GM12878 (cell line): ENCODE data around the gene CNOT2. TPM values are rescaled to one million over a fixed set of nuclear protein-coding genes. Genes with fewer than 3 reads are reported as not detected.

Experiments
- ATF2 ChIP-seq: IDR thresholded peaks from 2 replicates; pipeline ENCODE4 v1.6.1; 2012; ENCODE audit warnings: low read length, inconsistent platforms
- ATF7 ChIP-seq: fragments of 450-650 bp; IDR thresholded peaks from 2 replicates; pipeline ENCODE4 v1.6.1; 2016; ENCODE audit warnings: low read depth, mild to moderate bottlenecking
- BACH1 ChIP-seq: fragments of 450-650 bp; IDR thresholded peaks from 2 replicates; pipeline ENCODE4 v1.6.1; 2017; ENCODE audit warnings: mild to moderate bottlenecking, borderline replicate concordance
- BMI1 ChIP-seq: fragments of 450-650 bp; IDR thresholded peaks from 2 replicates; pipeline ENCODE4 v1.6.1; 2016; ENCODE audit warnings: mild to moderate bottlenecking, moderate library complexity, borderline replicate concordance
- CBFB ChIP-seq: IDR thresholded peaks from 2 replicates; pipeline ENCODE4 v1.6.1; 2016; ENCODE audit warnings: antibody characterized with exemption, low read depth
- FOXM1 ChIP-seq: IDR thresholded peaks from 2 replicates; pipeline ENCODE4 v1.6.1; 2012; ENCODE audit warnings: low read depth, mild to moderate bottlenecking, inconsistent platforms, low read length, moderate library complexity
- GABPA ChIP-seq: IDR thresholded peaks from 2 replicates; pipeline ENCODE4 v1.6.1; 2014; ENCODE audit warnings: antibody characterized with exemption, low read depth, mild to moderate bottlenecking, inconsistent platforms
- HCFC1 ChIP-seq: fragments of 150-350 bp; IDR thresholded peaks from 2 replicates; pipeline ENCODE4 v1.6.1; 2014; ENCODE audit warnings: low read length
- HSF1 ChIP-seq: fragments of 150-350 bp; IDR thresholded peaks from 2 replicates; pipeline ENCODE4 v1.6.1; 2014; ENCODE audit warnings: mild to moderate bottlenecking, low read depth, low read length
- IKZF1 ChIP-seq: fragments of 450-650 bp; conservative IDR thresholded peaks from 2 replicates; pipeline ENCODE4 v1.6.1; 2017; ENCODE audit warnings: antibody characterized with exemption, mild to moderate bottlenecking
- MXI1 ChIP-seq: fragments of 150-350 bp; IDR thresholded peaks from 2 replicates; pipeline ENCODE4 v1.6.1; 2011; ENCODE audit warnings: low read depth, mild to moderate bottlenecking, inconsistent platforms, low read length, improper control_type of control experiment
- NBN ChIP-seq: fragments of 450-650 bp; IDR thresholded peaks from 2 replicates; pipeline ENCODE4 v1.6.1; 2016
- NFXL1 ChIP-seq: fragments of 450-650 bp; IDR thresholded peaks from 2 replicates; pipeline ENCODE4 v1.6.1; 2017; ENCODE audit warnings: antibody characterized with exemption, mild to moderate bottlenecking, borderline replicate concordance
- NFYA ChIP-seq: IDR thresholded peaks from 2 replicates; pipeline ENCODE4 v1.6.1; 2011; ENCODE audit warnings: low read depth, mild to moderate bottlenecking, low read length, improper control_type of control experiment, borderline replicate concordance
- PKNOX1 ChIP-seq: fragments of 450-650 bp; IDR thresholded peaks from 2 replicates; pipeline ENCODE4 v1.6.1; 2016; ENCODE audit warnings: mild to moderate bottlenecking
- RELB ChIP-seq: fragments of 450-650 bp; IDR thresholded peaks from 2 replicates; pipeline ENCODE4 v1.6.1; 2017; ENCODE audit warnings: low read depth, mild to moderate bottlenecking, moderate library complexity
- SMAD1 ChIP-seq: fragments of 450-650 bp; IDR thresholded peaks from 2 replicates; pipeline ENCODE4 v1.6.1; 2018; ENCODE audit warnings: mild to moderate bottlenecking, low read depth; ENCODE audit not compliant: partially characterized antibody
- ZNF217 ChIP-seq: fragments of 450-650 bp; IDR thresholded peaks from 2 replicates; pipeline ENCODE4 v1.6.1; 2017; ENCODE audit warnings: antibody characterized with exemption, mild to moderate bottlenecking
- ZNF384 ChIP-seq: IDR thresholded peaks from 2 replicates; pipeline ENCODE4 v1.6.1; 2012; ENCODE audit warnings: low read depth, mild to moderate bottlenecking, low read length, improper control_type of control experiment, borderline replicate concordance
- polyA plus RNA-seq, 11 experiments: library from polyadenylated mRNA; depleted of rRNA in 4 of 11; unstranded in 6 of 11; stranded (reverse) in 5 of 11; fragments of >200 nt; fragmentation: Nextera tagmentation in 4 of 11; fragmentation: Illumina TruSeq in 1 of 11; extraction: Ambion mirVana in 4 of 11; extraction: Trizol in 1 of 11; gene quantifications; 1 replicate in 1 of 11; 2 replicates in 10 of 11; pipeline versions ENCODE4 v1.2.1 to v1.2.3, GENCODE V29; 2011 to 2016; ENCODE audit warnings: inconsistent platforms in 2 of 11, missing spikeins in 2 of 11, low read depth in 1 of 11
- total RNA-seq, 4 experiments: library from RNA; depleted of rRNA in 3 of 4; stranded (reverse); fragments of >200 nt in 3 of 4; fragmentation: Illumina TruSeq in 1 of 4; extraction: Trizol in 1 of 4; gene quantifications; 2 replicates each; pipeline versions ENCODE4 v1.2.1 to v1.2.3, GENCODE V29; 2013 to 2021

Gene CNOT2
- total and polyA plus RNA-seq, 10 of the 15 experiments (the other 5 are each of a cell fraction or from before 2014, with no cell fraction given) = 37.9 to 127 (median 82.4) TPM

- TF ChIP-seq CBFB (peak; percentile 82), SMAD1 (peak; percentile 45), HSF1 (no peak), IKZF1 (peak; percentile 91), NBN (peak; percentile 58; the same call in 1 of the 2 replicates), GABPA (no peak), ATF7 (peak; percentile 68), ZNF384 (peak; percentile 92), ATF2 (peak; percentile 69; the same call in 1 of the 2 replicates), BMI1 (peak; percentile 66; the same call in 1 of the 2 replicates), ZNF217 (peak; percentile 90), NFYA (no peak), BACH1 (peak; percentile 63; the same call in 1 of the 2 replicates), FOXM1 (peak; percentile 63; the same call in 1 of the 2 replicates), HCFC1 (no peak), MXI1 (peak; percentile 51; the same call in 1 of the 2 replicates), PKNOX1 (peak; percentile 47; the same call in 1 of the 2 replicates), RELB (peak; percentile 87), NFXL1 (no peak)
Measured at GRCh38 chr12:70317781-70318180, 74.5 kb downstream of the CNOT2 start (continued).
